Gastroesophageal sphincter (tissue), 4 donors: Measurements from ENCODE around the gene FRZB. TPM values are rescaled to one million over a fixed set of nuclear protein-coding genes. Genes with fewer than 3 reads are reported as not detected.

Experiments
- ATAC-seq: fragments of 150-250 bp; one replicate; pipeline ENCODE4 v1.9.1; 2016; ENCODE audit warnings: mild to moderate bottlenecking, moderate library complexity
- H3K27ac ChIP-seq, 4 donors: fragments of 200-600 bp; sonication (generic) in 3 of 4; 1 replicate in 3 of 4; 2 replicates in 1 of 4; pipeline ENCODE4 v1.5.1; 2016 to 2019
- H3K27me3 ChIP-seq: fragments of 200-600 bp; sonication (generic); one replicate; pipeline ENCODE4 v1.5.1; 2019
- H3K36me3 ChIP-seq, 2 donors: fragments of 200-600 bp; sonication (generic); one replicate each; pipeline ENCODE4 v1.5.1; 2019; ENCODE audit warnings: control low read depth in 1 of 2
- H3K4me1 ChIP-seq, 3 donors: fragments of 200-600 bp; sonication (generic); 1 replicate in 2 of 3; 2 replicates in 1 of 3; pipeline ENCODE4 v1.5.1; 2016 to 2019; ENCODE audit warnings: control low read depth in 2 of 3
- H3K4me3 ChIP-seq, 2 donors: fragments of 200-600 bp; sonication (generic); one replicate each; pipeline ENCODE4 v1.5.1; 2019; ENCODE audit warnings: mild to moderate bottlenecking in 1 of 2, moderate library complexity in 1 of 2
- H3K9me3 ChIP-seq, 3 donors: fragments of 200-600 bp; sonication (generic); one replicate each; pipeline ENCODE4 v1.5.1; 2017 to 2019; ENCODE audit warnings: control low read depth in 2 of 3
- EP300 ChIP-seq: sonication (generic); formaldehyde crosslinking; IDR thresholded peaks from one replicate; pipeline ENCODE4 v1.6.1; 2017; ENCODE audit warnings: antibody characterized with exemption, mild to moderate bottlenecking
- POLR2A ChIP-seq, 2 donors: fragments of 450-650 bp; IDR thresholded peaks; one replicate each; pipeline ENCODE4 v1.6.1; 2017; ENCODE audit warnings: antibody characterized with exemption in 2 of 2, mild to moderate bottlenecking in 2 of 2, moderate library complexity in 1 of 2
- POLR2AphosphoS5 ChIP-seq: sonication (generic); formaldehyde crosslinking; IDR thresholded peaks from one replicate; pipeline ENCODE4 v1.6.1; 2017; ENCODE audit warnings: antibody characterized with exemption
- WGBS, 2 donors: methylation state at CpG; one replicate each; pipeline ENCODE4 v1.1.5; 2018; ENCODE audit warnings: low coverage in 1 of 2; 5-methylcytosine and 5-hydroxymethylcytosine counted together
- total RNA-seq, 4 donors: library from RNA; depleted of rRNA; stranded (reverse); fragments of >200 nt; gene quantifications; one replicate each; pipeline ENCODE4 v1.1.0, GENCODE V29; 2016
- TF ChIP-seq, protein P1 (sequence below), 4 experiments: fragments of 200-600 bp in 2 of 4; fragments of 450-650 bp in 2 of 4; sonication (generic) in 1 of 4; IDR thresholded peaks; one replicate each; pipeline ENCODE4 v1.5.1; 2017 to 2019; ENCODE audit warnings: antibody characterized with exemption in 4 of 4, mild to moderate bottlenecking in 2 of 4, moderate library complexity in 2 of 4

Gene FRZB, protein sequence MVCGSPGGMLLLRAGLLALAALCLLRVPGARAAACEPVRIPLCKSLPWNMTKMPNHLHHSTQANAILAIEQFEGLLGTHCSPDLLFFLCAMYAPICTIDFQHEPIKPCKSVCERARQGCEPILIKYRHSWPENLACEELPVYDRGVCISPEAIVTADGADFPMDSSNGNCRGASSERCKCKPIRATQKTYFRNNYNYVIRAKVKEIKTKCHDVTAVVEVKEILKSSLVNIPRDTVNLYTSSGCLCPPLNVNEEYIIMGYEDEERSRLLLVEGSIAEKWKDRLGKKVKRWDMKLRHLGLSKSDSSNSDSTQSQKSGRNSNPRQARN
- 10 to 100 TPM in 3 of 4 donors, 1 to 10 TPM in 1; 8.5 to 88.4 (median 18.6) TPM for total RNA-seq

DNA sequence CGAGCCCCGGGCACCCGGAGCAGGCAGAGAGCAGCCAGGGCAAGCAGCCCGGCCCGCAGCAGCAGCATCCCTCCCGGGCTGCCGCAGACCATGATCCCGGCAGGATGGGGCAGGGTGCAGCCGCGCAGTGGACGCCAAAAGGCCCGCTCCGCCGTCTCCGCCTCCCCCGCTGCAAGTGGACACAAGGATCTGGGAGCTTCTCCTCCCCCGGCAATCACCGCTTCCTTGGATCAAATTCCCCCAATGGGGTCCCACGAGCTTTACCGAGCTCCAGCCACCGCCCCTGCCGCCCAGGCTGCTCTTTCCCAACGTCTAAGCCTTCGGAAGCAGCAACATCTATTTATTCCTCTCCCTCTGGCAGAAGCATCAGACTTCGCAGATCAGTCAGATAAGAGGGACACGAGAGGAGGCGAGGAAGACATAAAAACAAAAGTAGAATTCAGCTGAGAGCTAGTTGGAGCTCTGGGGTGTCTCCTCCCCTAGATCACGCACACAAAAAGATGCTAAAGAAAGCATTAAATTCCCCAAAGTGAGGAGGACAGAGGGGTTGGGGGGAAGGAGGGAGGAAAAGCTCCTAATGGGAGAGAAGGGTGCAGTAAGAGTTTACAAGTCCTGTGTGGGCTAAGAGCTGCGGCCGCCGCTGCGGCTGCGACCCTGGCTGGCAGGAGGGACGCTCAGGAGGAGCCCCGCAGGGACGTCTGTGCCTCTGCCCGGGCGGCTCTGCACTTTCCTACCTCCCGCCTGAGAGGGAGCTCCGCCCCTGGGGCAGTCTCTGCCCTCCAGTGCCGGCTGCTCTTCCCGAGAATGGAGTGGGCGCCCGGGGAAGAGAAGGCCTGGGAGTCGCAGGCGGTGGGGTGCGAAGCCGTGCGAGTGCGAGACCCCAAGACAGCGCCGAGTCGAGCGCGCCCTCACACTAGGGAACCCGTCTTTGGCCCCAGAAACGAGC is at the start of gene FRZB:
Gene FRZB (minus strand): TSS at position 177 of the 946 bp plus-strand sequence. CDS start 85 bp downstream, at position 92.
- Histone ChIP-seq H3K4me3 (peak within 1 kb of the TSS; percentile 40 to 57), H3K27ac (peak within 1 kb of the TSS; percentile 47 to 78 (median 71)), H3K27me3 (no peaks in the 10 kb centered on the region), H3K36me3 (no peaks in the 10 kb centered on the region), H3K9me3 (no peaks in the 10 kb centered on the region), H3K4me1 (peaks cover 5 to 57% (median 11%) of the 10 kb centered on the region in 3 donors)
- ATAC-seq: peak; percentile 84
- TF ChIP-seq EP300 (no peak), POLR2AphosphoS5 (no peak), POLR2A (IDR thresholded peaks at IDR 0.05) (no peak)
- TF ChIP-seq, protein P1, sequence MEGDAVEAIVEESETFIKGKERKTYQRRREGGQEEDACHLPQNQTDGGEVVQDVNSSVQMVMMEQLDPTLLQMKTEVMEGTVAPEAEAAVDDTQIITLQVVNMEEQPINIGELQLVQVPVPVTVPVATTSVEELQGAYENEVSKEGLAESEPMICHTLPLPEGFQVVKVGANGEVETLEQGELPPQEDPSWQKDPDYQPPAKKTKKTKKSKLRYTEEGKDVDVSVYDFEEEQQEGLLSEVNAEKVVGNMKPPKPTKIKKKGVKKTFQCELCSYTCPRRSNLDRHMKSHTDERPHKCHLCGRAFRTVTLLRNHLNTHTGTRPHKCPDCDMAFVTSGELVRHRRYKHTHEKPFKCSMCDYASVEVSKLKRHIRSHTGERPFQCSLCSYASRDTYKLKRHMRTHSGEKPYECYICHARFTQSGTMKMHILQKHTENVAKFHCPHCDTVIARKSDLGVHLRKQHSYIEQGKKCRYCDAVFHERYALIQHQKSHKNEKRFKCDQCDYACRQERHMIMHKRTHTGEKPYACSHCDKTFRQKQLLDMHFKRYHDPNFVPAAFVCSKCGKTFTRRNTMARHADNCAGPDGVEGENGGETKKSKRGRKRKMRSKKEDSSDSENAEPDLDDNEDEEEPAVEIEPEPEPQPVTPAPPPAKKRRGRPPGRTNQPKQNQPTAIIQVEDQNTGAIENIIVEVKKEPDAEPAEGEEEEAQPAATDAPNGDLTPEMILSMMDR (IDR thresholded peaks at IDR 0.05): peak in 1 of 4 experiments; percentile 9
- WGBS, 2 donors: 0 to 4% methylated on average over 10 to 14 of the region's 57 CpGs

DNA sequence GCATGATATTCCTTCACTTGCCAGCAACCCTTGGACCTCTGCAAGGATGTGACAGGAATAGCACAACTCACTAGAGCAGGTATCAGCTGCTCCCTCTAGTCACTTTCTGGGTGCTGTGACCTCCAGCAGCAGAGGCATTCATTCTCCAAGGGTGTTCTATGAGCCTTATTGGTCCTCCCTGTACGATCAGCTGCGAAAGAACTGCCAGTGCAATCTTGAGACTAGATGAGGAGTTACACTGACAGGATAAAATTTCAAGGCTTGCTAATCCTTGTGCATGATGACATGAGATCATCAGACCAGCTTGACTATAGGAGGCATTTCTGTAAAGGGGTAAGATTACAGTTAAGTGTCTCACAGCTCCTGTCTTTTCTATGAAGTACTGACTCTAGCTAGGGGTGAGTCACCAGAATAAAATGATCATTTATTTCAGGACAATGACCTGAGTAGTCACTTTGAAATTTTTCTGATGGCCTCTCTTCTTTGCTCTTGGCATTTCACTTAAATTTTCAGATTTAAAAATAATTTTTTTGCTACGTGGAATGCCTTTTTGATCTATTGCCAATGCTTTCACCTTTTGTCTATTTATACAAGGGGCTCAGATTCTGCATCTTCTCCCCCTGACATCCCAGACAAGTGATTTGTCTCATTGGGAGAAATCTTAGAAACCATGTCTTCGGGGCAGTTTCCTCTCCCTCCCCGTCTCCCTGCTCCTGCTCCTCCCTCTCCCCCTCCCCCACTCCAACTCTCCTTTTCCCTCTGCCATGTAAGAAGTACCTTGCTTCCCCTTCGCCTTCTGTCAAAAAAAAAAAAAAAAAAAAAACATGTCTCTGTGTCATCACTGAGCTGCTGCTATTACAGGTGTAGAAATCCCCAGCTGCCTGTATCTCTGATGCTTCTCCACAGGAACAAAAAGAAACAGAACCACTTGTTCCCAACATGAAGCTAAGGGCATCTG is 49.2 kb upstream of the FRZB start:
- WGBS, 2 donors: 29 to 42% methylated on average over 4 to 6 of the region's 6 CpGs

DNA sequence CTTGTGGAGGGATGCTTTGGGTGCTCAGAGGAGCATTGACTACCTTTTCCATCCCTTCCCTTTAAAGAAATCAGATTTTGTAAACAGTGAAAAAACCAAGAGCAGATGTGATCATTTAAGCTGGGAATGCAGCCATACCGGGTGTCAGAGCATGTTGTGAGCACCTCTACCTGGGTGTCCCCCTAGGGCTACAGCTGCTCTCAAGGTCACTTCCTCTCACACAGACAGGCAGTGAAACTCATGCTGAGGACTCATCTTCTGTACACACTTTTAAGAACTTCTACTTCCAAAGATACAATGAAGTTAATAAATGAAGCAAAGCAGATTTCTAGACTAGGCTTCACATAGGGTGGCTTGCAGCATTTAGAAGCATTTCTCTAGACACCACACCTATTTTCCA is 48.4 kb upstream of the FRZB start:
- H3K4me3 ChIP-seq: no peak overlapping the region
- H3K9me3 ChIP-seq: no peaks in the 10 kb centered on the region
- peaks cover 3 to 58% (median 12%) of the 10 kb centered on the region in 3 donors for H3K4me1 ChIP-seq
- TF ChIP-seq EP300 (no peak), POLR2AphosphoS5 (no peak), POLR2A (IDR thresholded peaks at IDR 0.05) (no peak)
- TF ChIP-seq, protein P1 (IDR thresholded peaks at IDR 0.05): no peak
- peak overlapping the region; percentile 45 to 73 (median 64) for H3K27ac ChIP-seq
- H3K36me3 ChIP-seq: peaks cover 0 to 47% of the 10 kb centered on the region in 2 donors
- no peak for ATAC-seq
- WGBS, 2 donors: 83% methylated on average over 1 of the region's 1 CpG; no CpG with 5 or more reads in 1 of the 2 donors
- no peaks in the 10 kb centered on the region for H3K27me3 ChIP-seq

More for the DNA sequence above, 49.2 kb upstream of the FRZB start:
- Histone ChIP-seq H3K27ac (peak overlapping the region; percentile 55 to 88 (median 73)), H3K9me3 (no peaks in the 10 kb centered on the region), H3K36me3 (peaks cover 0 to 47% of the 10 kb centered on the region in 2 donors), H3K4me1 (peaks cover 3 to 58% (median 12%) of the 10 kb centered on the region in 3 donors), H3K4me3 (no peak overlapping the region), H3K27me3 (no peaks in the 10 kb centered on the region)
- TF ChIP-seq EP300 (no peak), POLR2AphosphoS5 (peak; percentile 27)
- ATAC-seq: peak; percentile 57

DNA sequence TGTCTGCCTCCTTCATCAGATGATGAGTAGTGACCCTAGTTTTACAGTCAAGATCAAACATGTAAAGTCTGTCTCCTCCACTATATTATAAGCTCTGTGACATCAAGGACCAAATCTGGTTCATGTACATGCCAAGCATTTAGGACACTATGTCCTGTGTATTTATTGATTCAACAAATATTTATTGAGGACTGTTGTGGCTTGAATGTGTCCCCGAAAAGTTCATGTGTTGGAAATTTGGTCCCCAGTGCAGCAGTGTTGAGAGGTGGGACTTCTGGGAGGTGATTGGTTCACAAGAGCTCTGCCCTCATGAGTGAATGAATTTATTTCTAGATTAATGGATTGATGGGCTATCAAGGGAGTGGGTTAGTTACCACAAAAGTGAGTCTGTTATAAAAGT is 46.6 kb upstream of the FRZB start:
- TF ChIP-seq, protein P1 (IDR thresholded peaks at IDR 0.05): no peak
- TF ChIP-seq POLR2AphosphoS5 (no peak), EP300 (no peak), POLR2A (IDR thresholded peaks at IDR 0.05) (no peak)
- no peak overlapping the region for H3K4me3 ChIP-seq
- peaks cover 3 to 58% (median 12%) of the 10 kb centered on the region in 3 donors for H3K4me1 ChIP-seq
- WGBS, 2 donors: 86 to 100% methylated on average over 1 of the region's 1 CpG
- no peaks in the 10 kb centered on the region for H3K27me3 ChIP-seq
- ATAC-seq: no peak
- no peak overlapping the region for H3K27ac ChIP-seq
- H3K36me3 ChIP-seq: peaks cover 0 to 54% of the 10 kb centered on the region in 2 donors
- H3K9me3 ChIP-seq: no peaks in the 10 kb centered on the region
